ENCODE measurements around the gene UNCX.

The UNCX gene

DNA sequence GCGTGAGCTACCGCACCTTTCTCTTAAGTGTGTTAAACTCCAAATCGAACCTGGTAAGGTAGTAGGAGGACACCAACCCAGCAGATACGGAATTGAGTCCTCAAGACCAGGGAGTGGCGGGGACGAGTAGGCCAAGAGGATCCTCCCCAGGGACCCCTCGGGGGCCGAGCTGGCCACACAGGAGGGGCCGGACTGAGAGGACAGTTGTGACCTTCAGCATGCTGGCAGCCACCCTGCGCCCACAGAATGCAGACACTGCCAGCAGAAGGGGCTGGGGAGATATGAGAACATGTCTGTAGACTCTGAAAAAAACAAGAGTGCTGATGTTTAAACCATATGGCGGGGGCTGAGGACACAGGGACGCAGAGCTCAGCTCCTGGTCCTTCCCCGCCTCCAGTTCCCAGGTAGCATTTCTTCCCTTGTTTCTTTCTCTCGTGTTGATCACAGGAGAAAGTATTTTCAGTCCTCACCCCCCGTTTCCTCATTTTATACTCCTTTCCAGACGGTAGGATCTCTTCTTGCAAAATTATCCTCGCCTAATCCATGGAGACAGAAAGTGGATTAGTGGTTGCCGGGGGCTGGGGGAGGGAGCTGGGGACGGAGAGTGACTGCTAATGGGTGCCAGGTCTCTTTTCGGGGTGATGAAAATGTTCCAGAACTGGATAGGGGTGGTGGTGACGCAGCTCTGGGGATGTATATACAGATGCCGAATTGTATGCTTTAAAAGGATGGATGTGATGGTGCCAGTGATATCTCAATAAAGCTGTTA is 11.5 kb upstream of the UNCX start:
- H3K27ac ChIP-seq, result no peak overlapping the region
- TF ChIP-seq, protein P1, sequence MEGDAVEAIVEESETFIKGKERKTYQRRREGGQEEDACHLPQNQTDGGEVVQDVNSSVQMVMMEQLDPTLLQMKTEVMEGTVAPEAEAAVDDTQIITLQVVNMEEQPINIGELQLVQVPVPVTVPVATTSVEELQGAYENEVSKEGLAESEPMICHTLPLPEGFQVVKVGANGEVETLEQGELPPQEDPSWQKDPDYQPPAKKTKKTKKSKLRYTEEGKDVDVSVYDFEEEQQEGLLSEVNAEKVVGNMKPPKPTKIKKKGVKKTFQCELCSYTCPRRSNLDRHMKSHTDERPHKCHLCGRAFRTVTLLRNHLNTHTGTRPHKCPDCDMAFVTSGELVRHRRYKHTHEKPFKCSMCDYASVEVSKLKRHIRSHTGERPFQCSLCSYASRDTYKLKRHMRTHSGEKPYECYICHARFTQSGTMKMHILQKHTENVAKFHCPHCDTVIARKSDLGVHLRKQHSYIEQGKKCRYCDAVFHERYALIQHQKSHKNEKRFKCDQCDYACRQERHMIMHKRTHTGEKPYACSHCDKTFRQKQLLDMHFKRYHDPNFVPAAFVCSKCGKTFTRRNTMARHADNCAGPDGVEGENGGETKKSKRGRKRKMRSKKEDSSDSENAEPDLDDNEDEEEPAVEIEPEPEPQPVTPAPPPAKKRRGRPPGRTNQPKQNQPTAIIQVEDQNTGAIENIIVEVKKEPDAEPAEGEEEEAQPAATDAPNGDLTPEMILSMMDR (IDR thresholded peaks at IDR 0.05), result no peak
- TF ChIP-seq ZFX (IDR thresholded peaks at IDR 0.05; ENCODE audit: borderline replicate concordance), result no peak

DNA sequence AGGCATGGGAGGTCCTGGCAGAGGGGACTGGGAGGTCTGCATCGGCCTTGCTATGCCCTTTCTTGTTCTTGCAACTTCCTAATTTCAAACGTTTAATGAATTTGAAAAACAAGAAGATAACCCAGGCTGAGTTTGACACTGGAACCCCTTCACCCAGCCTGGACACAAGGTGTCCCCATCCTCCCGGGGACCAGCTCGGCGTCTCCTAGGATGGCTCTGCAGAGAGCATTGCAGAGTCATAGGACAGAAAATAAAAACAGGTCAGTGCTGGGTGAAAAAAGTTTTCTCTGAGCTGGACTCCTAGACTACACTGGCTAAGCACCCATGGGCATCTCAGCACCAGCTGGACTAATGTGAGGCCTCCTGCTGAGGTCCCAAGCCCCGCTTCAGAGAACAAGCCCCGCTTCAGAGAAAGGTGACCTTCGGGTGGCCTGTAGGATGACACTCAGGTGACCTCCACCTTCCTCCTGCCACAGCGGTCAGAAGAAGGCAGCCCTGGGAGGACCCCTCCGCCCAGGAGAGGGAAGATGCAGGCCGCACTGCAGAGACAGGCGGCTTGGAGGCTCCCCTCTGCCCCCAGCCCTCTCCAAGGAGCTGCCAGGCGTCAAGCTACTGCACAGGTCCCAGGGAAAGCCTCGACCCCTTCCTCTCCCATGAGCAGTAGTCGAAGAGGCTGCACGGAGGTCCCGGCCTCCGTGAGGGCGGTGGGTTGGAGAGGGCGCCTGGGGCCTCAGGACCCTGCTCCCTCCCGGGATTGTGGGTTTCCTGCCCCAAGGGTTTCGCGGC is 9.3 kb upstream of the UNCX start:
- H3K27ac ChIP-seq, result no peak overlapping the region
- no peak for TF ChIP-seq ZFX (IDR thresholded peaks at IDR 0.05; ENCODE audit: borderline replicate concordance)
- TF ChIP-seq, protein P1 (IDR thresholded peaks at IDR 0.05), result no peak

DNA sequence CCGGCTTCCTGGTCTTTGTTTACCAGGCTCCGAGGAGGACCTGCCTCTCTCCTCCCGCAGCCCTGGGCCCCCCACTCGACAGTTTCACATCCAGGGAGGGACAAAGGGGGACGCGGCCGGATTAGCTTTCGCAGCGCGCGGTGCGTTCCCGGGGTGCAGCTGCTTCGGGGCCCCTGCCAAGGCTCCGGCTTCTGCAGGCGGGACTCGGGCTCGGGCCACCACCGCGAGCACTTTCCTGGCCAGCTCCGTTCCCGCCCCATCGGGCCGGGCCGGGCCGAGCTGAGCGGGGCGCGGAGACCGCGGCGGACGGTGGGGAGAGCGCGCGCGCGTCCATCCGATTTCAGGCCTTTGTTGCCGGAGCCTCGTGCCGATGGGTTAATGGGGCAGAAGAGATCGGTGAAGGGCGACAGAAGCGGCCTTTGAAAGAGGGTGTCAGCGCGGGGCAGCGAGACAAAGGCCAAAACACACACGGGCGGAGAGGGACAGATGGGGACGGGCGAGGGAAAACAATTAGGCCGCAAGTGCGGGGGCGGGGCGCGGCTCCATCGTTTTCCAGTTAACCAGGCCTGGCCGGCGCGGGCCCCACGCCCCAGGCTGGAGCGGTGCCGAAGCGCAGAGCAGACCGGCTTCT is 8.5 kb upstream of the UNCX start:
- TF ChIP-seq ZFX (IDR thresholded peaks at IDR 0.05; ENCODE audit: borderline replicate concordance), result no peak
- TF ChIP-seq, protein P1 (IDR thresholded peaks at IDR 0.05), result no peak
- no peak overlapping the region for H3K27ac ChIP-seq

DNA sequence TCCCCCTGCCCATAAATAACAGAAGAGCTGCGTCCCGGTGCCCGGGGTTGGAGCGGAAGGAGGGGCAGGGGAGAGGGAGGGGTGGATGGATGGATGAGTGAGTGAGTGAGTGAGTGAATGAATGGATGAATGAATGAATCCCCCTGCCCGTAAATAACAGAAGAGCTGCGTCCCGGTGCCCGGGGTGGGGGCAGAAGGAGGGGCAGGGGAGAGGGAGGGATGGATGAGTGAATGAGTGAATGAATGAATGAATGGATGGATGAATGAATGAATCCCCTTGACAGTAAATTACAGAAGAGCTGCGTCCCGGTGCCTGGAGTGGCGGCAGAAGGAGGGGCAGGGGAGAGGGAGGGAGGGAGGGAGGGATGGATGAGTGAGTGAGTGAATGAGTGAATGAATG is 7.6 kb upstream of the UNCX start:
- no peak overlapping the region for H3K27ac ChIP-seq
- TF ChIP-seq, protein P1 (IDR thresholded peaks at IDR 0.05), result no peak
- no peak for TF ChIP-seq ZFX (IDR thresholded peaks at IDR 0.05; ENCODE audit: borderline replicate concordance)

DNA sequence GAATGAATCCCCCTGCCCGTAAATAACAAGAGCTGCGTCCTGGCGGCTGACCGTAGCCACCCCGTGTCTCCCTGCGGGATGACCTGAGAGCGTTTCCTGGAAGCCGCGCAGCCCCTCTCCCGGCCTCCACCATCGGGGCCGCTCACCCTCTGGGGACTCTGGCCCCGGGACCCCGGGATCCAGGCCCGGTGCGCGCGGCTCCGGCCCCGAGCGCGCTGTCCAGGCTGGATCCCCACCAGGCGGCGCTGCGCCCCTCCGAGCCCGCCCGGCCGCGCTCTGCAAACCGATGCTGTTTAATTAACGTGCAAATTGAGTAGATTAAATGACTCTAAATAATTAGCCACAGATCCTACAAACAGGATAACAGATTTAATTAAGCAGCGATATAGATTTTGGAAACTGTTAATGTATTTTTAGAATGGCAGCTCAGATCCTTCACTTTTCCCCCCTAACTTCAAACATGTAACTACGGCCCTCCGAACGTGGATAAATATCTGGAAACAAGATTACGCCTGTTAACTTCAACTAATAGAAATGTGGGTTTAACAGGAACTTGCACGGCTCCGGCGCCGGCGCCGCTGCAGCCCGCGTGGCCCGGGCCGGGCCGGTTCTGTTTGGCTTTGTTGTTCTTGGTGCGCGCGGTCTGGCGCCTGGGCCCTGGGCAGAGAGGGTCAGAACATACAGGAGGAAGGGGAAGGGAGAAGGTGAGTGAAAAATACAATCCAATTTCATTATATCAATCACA is 7.1 kb upstream of the UNCX start:
- TF ChIP-seq, protein P1 (IDR thresholded peaks at IDR 0.05), result peak; percentile 99
- TF ChIP-seq ZFX (IDR thresholded peaks at IDR 0.05; ENCODE audit: borderline replicate concordance), result no peak
- H3K27ac ChIP-seq, result no peak overlapping the region

DNA sequence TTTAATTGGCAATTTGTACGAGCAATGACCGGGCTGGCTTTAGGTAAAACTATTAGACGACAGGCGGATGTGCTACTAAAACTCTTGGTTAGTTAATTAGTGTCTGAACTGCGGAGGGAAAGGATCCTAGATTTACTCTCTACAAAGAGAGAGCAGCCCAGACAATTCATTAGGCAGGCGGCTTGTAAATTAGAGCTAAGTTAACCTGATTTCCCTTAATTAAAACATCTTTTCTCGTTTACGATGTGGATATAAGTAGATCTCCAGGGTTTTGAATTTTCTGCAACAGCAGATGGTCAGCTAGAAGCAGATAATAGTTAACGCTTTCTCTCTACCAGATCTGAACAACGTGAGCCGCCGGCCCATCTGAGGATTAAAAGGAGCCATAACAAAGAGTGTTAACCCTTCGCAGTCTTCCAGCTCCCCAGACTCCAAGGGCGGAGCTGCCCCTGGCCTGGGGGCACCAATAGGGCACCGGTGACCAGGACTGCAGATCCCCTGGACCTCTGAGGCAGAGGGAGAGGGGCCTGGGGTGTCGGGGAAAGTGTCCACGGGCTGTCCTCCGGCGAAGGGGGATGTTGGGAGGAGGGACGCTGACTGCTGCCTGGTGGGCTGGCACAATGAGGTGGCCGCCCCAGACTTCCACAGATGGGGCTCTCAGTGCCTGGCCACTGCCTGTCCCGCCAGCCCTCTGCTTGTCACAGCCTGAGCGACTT is 6.3 kb upstream of the UNCX start:
- H3K27ac ChIP-seq, result no peak overlapping the region
- no peak for TF ChIP-seq ZFX (IDR thresholded peaks at IDR 0.05; ENCODE audit: borderline replicate concordance)
- TF ChIP-seq, protein P1 (IDR thresholded peaks at IDR 0.05), result no peak

All from 22Rv1 (cell line).